Mucosa of rectum (tissue), 2 donors: ENCODE measurements around the gene PLEKHG4B.

ENCODE experiments used
- H3K27ac ChIP-seq, 2 donors: one replicate each; pipeline ENCODE4 v1.7.0; 2013; ENCODE audit warnings: inconsistent platforms in 2 of 2, low read depth in 2 of 2, low read length in 2 of 2
- H3K27me3 ChIP-seq, 2 donors: one replicate each; pipeline ENCODE4 v1.7.0; 2013; ENCODE audit warnings: low read length in 2 of 2; ENCODE audit not compliant: control insufficient read depth in 2 of 2, insufficient read depth in 2 of 2
- H3K36me3 ChIP-seq, 2 donors: one replicate each; pipeline ENCODE4 v1.7.0; 2013; ENCODE audit warnings: low read length in 2 of 2; ENCODE audit not compliant: control insufficient read depth in 2 of 2, insufficient read depth in 2 of 2
- H3K4me1 ChIP-seq, 2 donors: one replicate each; pipeline ENCODE4 v1.7.0; 2013; ENCODE audit warnings: low read length in 2 of 2, mild to moderate bottlenecking in 1 of 2; ENCODE audit not compliant: control insufficient read depth in 2 of 2, insufficient read depth in 2 of 2
- H3K4me3 ChIP-seq, 2 donors: one replicate each; pipeline ENCODE4 v1.7.0; 2013; ENCODE audit warnings: low read length in 2 of 2
- H3K9ac ChIP-seq, 2 donors: one replicate each; pipeline ENCODE4 v1.7.0; 2013; ENCODE audit warnings: low read length in 2 of 2, low read depth in 1 of 2, mild to moderate bottlenecking in 1 of 2
- H3K9me3 ChIP-seq, 2 donors: one replicate each; pipeline ENCODE4 v1.7.0; 2013; ENCODE audit warnings: low read length in 2 of 2; ENCODE audit not compliant: control insufficient read depth in 2 of 2
- donor health status: healthy.
- donor health status: Normal muscosa, but diverticular disease.

PLEKHG4B gene

GRCh38 chr5:198516-199196 lies 106.7 kb downstream of the PLEKHG4B start:
- H3K9me3 ChIP-seq = no peaks in the 10 kb centered on the region

GRCh38 chr5:199197-199949 lies 107.4 kb downstream of the PLEKHG4B start:
- Histone ChIP-seq H3K27me3 (no peaks in the 10 kb centered on the region), H3K4me1 (no peaks in the 10 kb centered on the region), H3K27ac (no peak overlapping the region), H3K9ac (no peak overlapping the region), H3K4me3 (no peak overlapping the region), H3K9me3 (no peaks in the 10 kb centered on the region), H3K36me3 (peaks cover 3 to 12% of the 10 kb centered on the region in 2 donors)

More at GRCh38 chr5:198516-199196, 106.7 kb downstream of the PLEKHG4B start:
- peaks cover 0 to 5% of the 10 kb centered on the region in 2 donors for H3K36me3 ChIP-seq
- H3K4me3 ChIP-seq = no peak overlapping the region
- no peaks in the 10 kb centered on the region for H3K4me1 ChIP-seq
- no peak overlapping the region for H3K9ac ChIP-seq
- H3K27ac ChIP-seq = no peak overlapping the region
- H3K27me3 ChIP-seq = no peaks in the 10 kb centered on the region

DNA sequence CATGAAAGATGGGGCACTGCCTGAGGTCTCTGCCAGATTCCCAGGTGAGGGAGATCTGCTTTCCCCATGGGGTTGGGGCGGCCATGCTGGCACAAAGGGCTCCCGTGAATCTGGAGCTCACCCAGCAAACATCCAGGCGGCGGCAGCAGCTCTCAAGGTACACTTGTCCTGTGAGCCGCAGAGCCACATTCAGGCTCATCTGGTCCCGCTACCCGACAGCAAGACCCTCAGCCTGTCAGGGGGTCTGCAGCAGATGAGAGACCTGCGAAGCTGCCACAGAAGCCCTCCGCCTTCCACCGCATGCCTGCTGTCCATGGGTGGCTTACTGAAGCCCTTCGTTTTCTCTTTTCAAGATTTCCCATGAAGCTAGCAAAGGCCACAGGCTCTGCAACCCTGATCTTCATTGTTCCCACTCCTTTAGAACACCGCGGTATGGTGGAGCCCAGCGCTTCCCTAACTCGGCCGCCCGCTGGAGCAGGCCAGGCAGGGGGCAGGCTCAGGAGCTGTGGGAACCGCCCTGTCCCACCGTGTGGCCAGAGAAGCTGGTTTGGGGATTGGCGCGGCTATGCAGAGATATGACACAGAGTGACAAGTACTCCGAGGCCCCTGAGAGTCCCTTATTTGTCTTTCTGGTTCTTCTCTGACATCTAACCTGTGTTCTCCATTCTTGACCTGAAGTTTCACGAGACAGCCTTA lies 108.1 kb downstream of the PLEKHG4B start:
- no peak overlapping the region for H3K9ac ChIP-seq
- no peaks in the 10 kb centered on the region for H3K4me1 ChIP-seq
- peaks cover 6 to 18% of the 10 kb centered on the region in 2 donors for H3K36me3 ChIP-seq
- no peak overlapping the region for H3K27ac ChIP-seq
- no peaks in the 10 kb centered on the region for H3K27me3 ChIP-seq
- H3K9me3 ChIP-seq = no peaks in the 10 kb centered on the region
- no peak overlapping the region for H3K4me3 ChIP-seq

- H3K27me3 ChIP-seq = no peaks in the 10 kb centered on the region
- H3K9me3 ChIP-seq = no peaks in the 10 kb centered on the region
- H3K9ac ChIP-seq = no peak overlapping the region
- H3K4me1 ChIP-seq = no peaks in the 10 kb centered on the region
- H3K27ac ChIP-seq = no peak overlapping the region
- no peak overlapping the region for H3K4me3 ChIP-seq
- H3K36me3 ChIP-seq = peaks cover 9 to 22% of the 10 kb centered on the region in 2 donors
Observed at GRCh38 chr5:200985-201384, 109.0 kb downstream of the PLEKHG4B start.

DNA sequence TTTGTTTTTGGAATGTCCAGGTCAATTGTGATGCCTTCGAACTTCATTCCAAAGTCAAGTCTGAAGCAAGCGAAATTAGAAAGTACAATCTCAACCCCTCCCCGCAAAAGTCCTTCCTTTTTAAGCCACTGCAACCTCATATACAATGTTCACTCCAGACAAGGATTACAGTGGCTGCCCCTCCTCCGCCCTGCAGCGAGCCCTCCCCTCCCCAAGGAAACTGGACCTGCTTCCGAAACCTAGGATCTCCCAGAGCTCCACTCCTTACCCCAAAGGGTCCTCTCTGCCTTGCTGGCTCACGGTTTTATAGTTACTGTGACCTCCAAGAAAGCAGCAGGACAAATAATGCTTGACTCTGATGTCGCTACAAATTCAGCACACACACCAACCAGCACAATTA lies 109.7 kb downstream of the PLEKHG4B start:
- no peaks in the 10 kb centered on the region for H3K27me3 ChIP-seq
- H3K9ac ChIP-seq = no peak overlapping the region
- H3K27ac ChIP-seq = no peak overlapping the region
- no peaks in the 10 kb centered on the region for H3K4me1 ChIP-seq
- no peak overlapping the region for H3K4me3 ChIP-seq
- H3K9me3 ChIP-seq = no peaks in the 10 kb centered on the region
- peaks cover 9 to 22% of the 10 kb centered on the region in 2 donors for H3K36me3 ChIP-seq

GRCh38 chr5:203246-203930 lies 111.4 kb downstream of the PLEKHG4B start:
- no peaks in the 10 kb centered on the region for H3K4me1 ChIP-seq
- H3K36me3 ChIP-seq = peaks cover 9 to 22% of the 10 kb centered on the region in 2 donors
- H3K9ac ChIP-seq = no peak overlapping the region

DNA sequence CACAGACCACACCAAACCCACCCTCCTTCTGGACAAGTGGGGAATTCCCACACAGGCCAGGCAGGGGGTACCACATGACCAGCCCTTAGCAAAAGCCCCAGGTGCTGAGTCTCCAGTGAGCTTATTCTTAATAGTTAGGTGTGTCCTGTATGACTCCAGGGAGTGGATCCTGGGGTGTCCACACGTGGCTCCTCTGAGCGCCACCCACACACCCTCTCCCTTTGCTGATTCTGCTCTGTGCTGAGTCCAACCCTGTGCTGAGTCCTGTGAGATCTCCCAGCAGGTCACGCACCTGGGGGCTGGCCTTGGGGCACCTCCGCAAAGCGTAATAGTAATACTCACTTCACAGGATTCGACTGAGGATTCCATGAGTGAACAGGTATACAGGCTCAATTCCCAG lies 112.0 kb downstream of the PLEKHG4B start:
- H3K9ac ChIP-seq = no peak overlapping the region
- H3K4me3 ChIP-seq = no peak overlapping the region
- H3K4me1 ChIP-seq = no peaks in the 10 kb centered on the region
- H3K27ac ChIP-seq = no peak overlapping the region
- H3K9me3 ChIP-seq = no peaks in the 10 kb centered on the region
- peaks cover 9 to 22% of the 10 kb centered on the region in 2 donors for H3K36me3 ChIP-seq
- no peaks in the 10 kb centered on the region for H3K27me3 ChIP-seq

More at GRCh38 chr5:203246-203930, 111.4 kb downstream of the PLEKHG4B start:
- no peaks in the 10 kb centered on the region for H3K27me3 ChIP-seq
- no peak overlapping the region for H3K27ac ChIP-seq
- H3K4me3 ChIP-seq = no peak overlapping the region
- H3K9me3 ChIP-seq = no peaks in the 10 kb centered on the region

- H3K4me3 ChIP-seq = no peak overlapping the region
- H3K9me3 ChIP-seq = no peaks in the 10 kb centered on the region
- H3K9ac ChIP-seq = no peak overlapping the region
- no peaks in the 10 kb centered on the region for H3K27me3 ChIP-seq
- H3K36me3 ChIP-seq = peaks cover 9 to 22% of the 10 kb centered on the region in 2 donors
- no peaks in the 10 kb centered on the region for H3K4me1 ChIP-seq
- no peak overlapping the region for H3K27ac ChIP-seq
Observed at GRCh38 chr5:204462-204861, 112.5 kb downstream of the PLEKHG4B start.

- peaks cover 9 to 22% of the 10 kb centered on the region in 2 donors for H3K36me3 ChIP-seq
- H3K9me3 ChIP-seq = no peaks in the 10 kb centered on the region
- no peaks in the 10 kb centered on the region for H3K4me1 ChIP-seq
- no peaks in the 10 kb centered on the region for H3K27me3 ChIP-seq
- H3K9ac ChIP-seq = no peak overlapping the region
- H3K27ac ChIP-seq = no peak overlapping the region
- H3K4me3 ChIP-seq = no peak overlapping the region
Observed at GRCh38 chr5:204966-205670, 113.2 kb downstream of the PLEKHG4B start.
